T-cell (primary cell): ENCODE results near the gene TMEM259. TPM values are rescaled to one million over a fixed set of nuclear protein-coding genes. Genes with fewer than 3 reads are reported as not detected.

Experiments
- ATAC-seq, 4 experiments: fragments of 200-7000 bp in 3 of 4; fragments of 150-1000 bp in 1 of 4; cut with Tn5 transposase; replicated peaks in 1 of 4; 1 replicate in 3 of 4; 2 replicates in 1 of 4; pipeline ENCODE4 v1.10.0; 2021; ENCODE audit warnings: moderate library complexity in 3 of 4, mild to moderate bottlenecking in 2 of 4, moderate number of reproducible peaks in 1 of 4
- CTCF ChIA-PET, 2 donors: fragments of 300-600 bp; sonication (Branson Sonifier 250); formaldehyde crosslinking; loops; one replicate each; lab custom pipeline; 2022; ENCODE audit warnings: antibody characterized with exemption in 2 of 2; lab: Charles Lee
- POLR2A ChIA-PET, 2 donors: fragments of 300-600 bp; sonication (Branson Sonifier 250); formaldehyde crosslinking; loops; one replicate each; lab custom pipeline; 2022; ENCODE audit warnings: antibody characterized with exemption in 2 of 2; lab: Charles Lee
- DNase-seq, 35 experiments: peaks; one replicate each; pipeline versions ENCODE4 v3.0.0 to v3.0.0-alpha.2; 2013 to 2023
- H3K27ac ChIP-seq: one replicate; pipeline ENCODE4 v1.5.1; 2013; ENCODE audit warnings: low read length
- H3K27me3 ChIP-seq, 2 experiments: replicated peaks in 1 of 2; 1 replicate in 1 of 2; 2 replicates in 1 of 2; pipeline versions ENCODE4 v1.6.1 to v1.7.0; 2013; ENCODE audit warnings: low read length in 1 of 2, mixed read lengths in 1 of 2; ENCODE audit not compliant: control insufficient read depth in 2 of 2, insufficient read depth in 2 of 2; ENCODE audit errors: extremely low read depth in 1 of 2
- H3K36me3 ChIP-seq, 2 donors: 1 replicate in 1 of 2; 2 replicates in 1 of 2; pipeline versions ENCODE4 v1.6.1 to v1.7.0; 2013; ENCODE audit warnings: low read length in 1 of 2; ENCODE audit not compliant: control insufficient read depth in 2 of 2, insufficient read depth in 1 of 2; ENCODE audit errors: extremely low read depth in 1 of 2
- H3K4me1 ChIP-seq, 2 experiments: 1 replicate in 1 of 2; 2 replicates in 1 of 2; pipeline versions ENCODE4 v1.6.1 to v1.7.0; 2013; ENCODE audit warnings: low read length in 2 of 2, mixed read lengths in 1 of 2; ENCODE audit not compliant: insufficient read depth in 2 of 2, control insufficient read depth in 1 of 2; ENCODE audit errors: extremely low read depth in 1 of 2
- H3K4me3 ChIP-seq, 2 donors: 1 replicate in 1 of 2; 2 replicates in 1 of 2; pipeline versions ENCODE4 v1.5.1 to v1.7.0; 2013; ENCODE audit warnings: mild to moderate bottlenecking in 2 of 2, low read length in 1 of 2, moderate library complexity in 1 of 2; ENCODE audit not compliant: control insufficient read depth in 1 of 2; ENCODE audit errors: extremely low read depth in 1 of 2
- H3K9me3 ChIP-seq: 2 replicates; pipeline ENCODE4 v1.7.0; 2013
- H3K27ac Mint-ChIP-seq, 2 donors: one replicate each; pipeline ENCODE4 v1.8.0; 2020 to 2021; ENCODE audit warnings: mild to moderate bottlenecking in 2 of 2, mixed read lengths in 2 of 2
- H3K27me3 Mint-ChIP-seq, 2 donors: one replicate each; pipeline ENCODE4 v1.8.0; 2021 to 2022; ENCODE audit warnings: mixed read lengths in 2 of 2
- H3K36me3 Mint-ChIP-seq: one replicate; pipeline ENCODE4 v1.8.0; 2021; ENCODE audit warnings: mixed read lengths
- H3K4me1 Mint-ChIP-seq, 3 donors: one replicate each; pipeline ENCODE4 v1.8.0; 2020 to 2022; ENCODE audit warnings: mixed read lengths in 3 of 3, mild to moderate bottlenecking in 1 of 3
- H3K4me3 Mint-ChIP-seq, 3 donors: one replicate each; pipeline ENCODE4 v1.8.0; 2020 to 2022; ENCODE audit warnings: mild to moderate bottlenecking in 3 of 3, mixed read lengths in 3 of 3, moderate library complexity in 3 of 3
- H3K9me3 Mint-ChIP-seq, 3 donors: one replicate each; pipeline ENCODE4 v1.8.0; 2020 to 2022; ENCODE audit warnings: mixed read lengths in 3 of 3
- WGBS: methylation state at CpG from one replicate; pipeline ENCODE4 v1.1.5; 2013; ENCODE audit warnings: missing lambda C conversion rate; ENCODE audit not compliant: insufficient coverage; 5-methylcytosine and 5-hydroxymethylcytosine counted together
- total RNA-seq, 35 experiments: library from RNA in 6 of 35; stranded (reverse) in 6 of 35; fragments of 120-200 nt in 1 of 35; gene quantifications; one replicate each; pipeline versions ENCODE4 v1.2.1 to v1.2.4 and lab custom pipeline; 2013 to 2026

TMEM259 gene
- total RNA-seq, 5 donors from 2014 or later (not counting 1 experiment from before 2014, with no cell fraction given): 319 to 423 (median 372) TPM

GRCh38 chr19:993361-993830 is 27.5 kb downstream of the TMEM259 start:
- CTCF ChIA-PET: interaction anchor here in 1 of 2 donors (0.6 kb wide), 1 partner anchor 774 kb away, joined by 3 read pairs; no protein-coding TSS in a partner anchor
- Mint-ChIP-seq H3K27ac (no peak overlapping the region), H3K27me3 (peaks cover 4 to 6% of the 10 kb centered on the region in 2 donors)

GRCh38 chr19:992670-993055 is 28.3 kb downstream of the TMEM259 start:
- Histone ChIP-seq H3K4me3 (no peak overlapping the region), H3K4me1 (peaks cover 2 to 34% of the 10 kb centered on the region in 2 experiments), H3K27ac (no peak overlapping the region), H3K36me3 (peaks cover 23 to 30% of the 10 kb centered on the region in 2 donors), H3K9me3 (no peaks in the 10 kb centered on the region), H3K27me3 (peaks cover under 1 to 21% of the 10 kb centered on the region in 2 experiments)
- Mint-ChIP-seq H3K9me3 (no peaks in the 10 kb centered on the region), H3K27me3 (no peaks in the 10 kb centered on the region), H3K36me3 (peaks cover 3% of the 10 kb centered on the region), H3K4me3 (no peak overlapping the region), H3K27ac (peak overlapping the region in 1 of 2 donors; percentile 15), H3K4me1 (peaks cover 6 to 11% (median 9%) of the 10 kb centered on the region in 3 donors)
- DNase-seq (no peak), ATAC-seq (no peak)
- POLR2A ChIA-PET: no interaction called here
- CTCF ChIA-PET: no interaction called here
- 97% methylated on average over 12 of the region's 13 CpGs for WGBS

More at GRCh38 chr19:993361-993830, 27.5 kb downstream of the TMEM259 start:
- Mint-ChIP-seq H3K4me3 (no peak overlapping the region), H3K9me3 (no peaks in the 10 kb centered on the region), H3K4me1 (peaks cover 6 to 13% (median 9%) of the 10 kb centered on the region in 3 donors), H3K36me3 (peaks cover 3% of the 10 kb centered on the region)
- POLR2A ChIA-PET: no interaction called here
- Histone ChIP-seq H3K4me3 (no peak overlapping the region), H3K9me3 (no peaks in the 10 kb centered on the region), H3K36me3 (peaks cover 18 to 30% of the 10 kb centered on the region in 2 donors), H3K4me1 (peaks cover 2 to 34% of the 10 kb centered on the region in 2 experiments), H3K27ac (no peak overlapping the region), H3K27me3 (peaks cover 4 to 29% of the 10 kb centered on the region in 2 experiments)
- 98% methylated on average over 17 of the region's 17 CpGs for WGBS
- DNase-seq (no peak), ATAC-seq (no peak)

- H3K36me3 ChIP-seq: peaks cover 23 to 30% of the 10 kb centered on the region in 2 donors
- no peaks in the 10 kb centered on the region for H3K9me3 ChIP-seq
- ATAC-seq (no peak), DNase-seq (no peak)
- peaks cover 7% of the 10 kb centered on the region for H3K36me3 Mint-ChIP-seq
- ChIA-PET CTCF (no interaction called here), POLR2A (interaction anchor here in 1 of 2 donors (0.5 kb wide), 1 partner anchor 255 kb away, joined by 3 read pairs; no protein-coding TSS in a partner anchor)
- peaks cover 6 to 11% (median 7%) of the 10 kb centered on the region in 3 donors for H3K4me1 Mint-ChIP-seq
- H3K4me3 ChIP-seq: no peak overlapping the region
- no peaks in the 10 kb centered on the region for H3K27me3 Mint-ChIP-seq
- no peak overlapping the region for H3K27ac ChIP-seq
- peaks cover 2 to 31% of the 10 kb centered on the region in 2 experiments for H3K4me1 ChIP-seq
- H3K27me3 ChIP-seq: peaks cover 0 to 16% of the 10 kb centered on the region in 2 experiments
- no peaks in the 10 kb centered on the region for H3K9me3 Mint-ChIP-seq
- H3K27ac Mint-ChIP-seq: no peak overlapping the region
- WGBS: 95% methylated on average over 21 of the region's 42 CpGs
- no peak overlapping the region for H3K4me3 Mint-ChIP-seq
These were observed 28.8 kb downstream of the TMEM259 start for GRCh38 chr19:991932-992669.

GRCh38 chr19:991174-991931 is 29.6 kb downstream of the TMEM259 start:
- Mint-ChIP-seq H3K27me3 (no peaks in the 10 kb centered on the region), H3K36me3 (peaks cover 13% of the 10 kb centered on the region), H3K27ac (no peak overlapping the region), H3K9me3 (no peaks in the 10 kb centered on the region), H3K4me1 (peaks cover 2 to 4% (median 3%) of the 10 kb centered on the region in 3 donors), H3K4me3 (no peak overlapping the region)
- ChIA-PET POLR2A (no interaction called here), CTCF (no interaction called here)
- DNase-seq (peak in 31 of 35 experiments; percentile 28 to 72 (median 59)), ATAC-seq (peak; percentile 22 to 67 (median 42))
- peaks cover 28 to 30% of the 10 kb centered on the region in 2 donors for H3K36me3 ChIP-seq
- H3K4me1 ChIP-seq: peaks cover 2 to 24% of the 10 kb centered on the region in 2 experiments
- H3K9me3 ChIP-seq: no peaks in the 10 kb centered on the region
- 92% methylated on average over 21 of the region's 47 CpGs for WGBS
- H3K27me3 ChIP-seq: peaks cover 0 to 11% of the 10 kb centered on the region in 2 experiments
- H3K27ac ChIP-seq: no peak overlapping the region
- no peak overlapping the region for H3K4me3 ChIP-seq

GRCh38 chr19:990746-991145 is 30.2 kb downstream of the TMEM259 start:
- Histone ChIP-seq H3K9me3 (no peaks in the 10 kb centered on the region), H3K36me3 (peaks cover 33 to 34% of the 10 kb centered on the region in 2 donors), H3K27me3 (peaks cover 0 to 5% of the 10 kb centered on the region in 2 experiments), H3K27ac (no peak overlapping the region), H3K4me1 (peaks cover 0 to 18% of the 10 kb centered on the region in 2 experiments), H3K4me3 (no peak overlapping the region)
- H3K4me3 Mint-ChIP-seq: no peak overlapping the region
- CTCF ChIA-PET: no interaction called here
- DNase-seq (no peak), ATAC-seq (no peak)
- 94% methylated on average over 23 of the region's 23 CpGs for WGBS
- H3K9me3 Mint-ChIP-seq: no peaks in the 10 kb centered on the region
- H3K27me3 Mint-ChIP-seq: no peaks in the 10 kb centered on the region
- POLR2A ChIA-PET: interaction anchor here in 1 of 2 donors (0.6 kb wide), 1 partner anchor 41 kb away, joined by 5 read pairs; no protein-coding TSS in a partner anchor
- peaks cover 13% of the 10 kb centered on the region for H3K36me3 Mint-ChIP-seq
- H3K4me1 Mint-ChIP-seq: peaks cover 0 to 3% (median 2%) of the 10 kb centered on the region in 3 donors
- no peak overlapping the region for H3K27ac Mint-ChIP-seq

- CTCF ChIA-PET: no interaction called here
- no peaks in the 10 kb centered on the region for H3K9me3 Mint-ChIP-seq
- no peak overlapping the region for H3K4me3 Mint-ChIP-seq
- H3K36me3 ChIP-seq: peaks cover 33 to 35% of the 10 kb centered on the region in 2 donors
- H3K4me3 ChIP-seq: no peak overlapping the region
- H3K36me3 Mint-ChIP-seq: peaks cover 13% of the 10 kb centered on the region
- H3K27me3 ChIP-seq: no peaks in the 10 kb centered on the region
- H3K27me3 Mint-ChIP-seq: no peaks in the 10 kb centered on the region
- H3K9me3 ChIP-seq: no peaks in the 10 kb centered on the region
- POLR2A ChIA-PET: interaction anchor here in 1 of 2 donors (0.6 kb wide), 1 partner anchor 40 kb away, joined by 5 read pairs; no protein-coding TSS in a partner anchor
- H3K27ac ChIP-seq: no peak overlapping the region
- peaks cover 0 to 16% of the 10 kb centered on the region in 2 experiments for H3K4me1 ChIP-seq
- H3K27ac Mint-ChIP-seq: no peak overlapping the region
- no peak for ATAC-seq
- DNase-seq: no peak
- WGBS: 95% methylated on average over 23 of the region's 27 CpGs
- H3K4me1 Mint-ChIP-seq: peaks cover 2 to 7% (median 6%) of the 10 kb centered on the region in 3 donors
These were observed 30.8 kb downstream of the TMEM259 start for GRCh38 chr19:990119-990571.
